COLO668 (cell line): ENCODE results near the gene DDX11.
"Not testable (repeated sequence)": the region's sequence is repeated elsewhere in the genome, so short reads cannot be mapped to it uniquely, and the experiment has no call there.

Source experiments
- DNase-seq: peaks from one replicate; lab custom pipeline; 2025; ENCODE audit not compliant: unreplicated experiment; lab: John Stamatoyannopoulos, UW

The DDX11 gene

GRCh38 chr12:31121022-31121728 is 47.5 kb downstream of the DDX11 start:
- not testable (repeated sequence) for DNase-seq

- DNase-seq = no peak
Measured at GRCh38 chr12:31122481-31122880, 48.8 kb downstream of the DDX11 start.

DNA sequence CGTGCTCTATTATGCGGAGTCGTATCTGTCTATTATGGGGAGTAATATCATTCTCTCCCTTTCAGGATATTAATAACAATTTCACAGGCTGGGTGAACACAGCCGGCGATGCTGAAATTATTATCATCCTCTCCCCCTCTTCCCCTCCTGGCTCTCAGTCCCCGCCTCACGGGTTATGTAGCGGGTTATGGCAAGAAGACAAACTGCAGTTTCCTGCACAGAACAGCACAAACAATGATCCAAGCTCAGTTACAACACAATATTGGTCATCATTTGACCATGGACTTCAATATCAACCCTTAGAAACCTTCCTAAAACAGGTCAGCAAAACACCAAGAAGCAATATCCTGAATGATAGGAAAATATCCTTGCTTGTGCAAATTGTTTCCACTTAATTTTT is 50.5 kb downstream of the DDX11 start:
- DNase-seq = not testable (repeated sequence)

DNA sequence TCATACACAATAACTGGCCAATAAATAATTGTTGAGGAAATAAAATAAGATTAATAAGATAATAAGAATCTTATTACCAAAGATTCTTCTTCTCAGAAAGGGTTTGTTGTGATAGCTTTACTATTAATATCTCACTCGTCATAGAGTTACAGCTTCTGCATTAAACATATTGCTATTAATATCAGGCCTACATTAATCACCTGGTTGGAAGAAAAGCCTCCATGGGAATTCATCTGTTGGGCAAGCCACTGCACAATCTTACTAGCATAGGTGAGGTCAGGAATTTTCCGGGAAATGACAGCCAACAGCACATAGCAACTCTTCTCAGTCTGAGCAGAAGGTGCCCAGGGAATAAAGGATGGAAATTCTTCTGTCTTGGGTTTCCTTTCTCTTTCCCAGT is 51.5 kb downstream of the DDX11 start:
- DNase-seq = not testable (repeated sequence)

GRCh38 chr12:31127209-31127848 is 53.7 kb downstream of the DDX11 start:
- DNase-seq = not testable (repeated sequence)

GRCh38 chr12:31136581-31136980 is 62.9 kb downstream of the DDX11 start:
- not testable (repeated sequence) for DNase-seq

- not testable (repeated sequence) for DNase-seq
Measured at GRCh38 chr12:31144768-31145167, 71.1 kb downstream of the DDX11 start.

GRCh38 chr12:31145296-31145695 is 71.6 kb downstream of the DDX11 start:
- DNase-seq = not testable (repeated sequence)

GRCh38 chr12:31147415-31147814 is 73.8 kb downstream of the DDX11 start:
- DNase-seq = not testable (repeated sequence)

- not testable (repeated sequence) for DNase-seq
Measured at GRCh38 chr12:31150766-31151165, 77.1 kb downstream of the DDX11 start.
